ENCODE measurements around the gene NLGN2. TPM values are rescaled to one million over a fixed set of nuclear protein-coding genes. Genes with fewer than 3 reads are reported as not detected.

The NLGN2 gene
- total RNA-seq, 1 experiment from 2014 or later = 70.2 TPM

GRCh38 chr17:7439462-7440112 is 31.9 kb downstream of the NLGN2 start, which contains the start of gene FGF11:
FGF11 (plus strand) TSS chr17:7439512; CDS start chr17:7439621, 109 bp downstream.
- H3K4ac ChIP-seq (ENCODE audit: low read depth, low read length) = no peak within 1 kb of the TSS
- H3K18ac ChIP-seq (ENCODE audit: insufficient read length, low read depth, low read length) = no peak within 1 kb of the TSS
- H3K4me1 ChIP-seq (ENCODE audit: insufficient read depth, low read length) = no peaks in the 10 kb centered on the region; the same call in 1 of the 2 replicates
- H2BK5ac ChIP-seq (ENCODE audit: insufficient read length, low read length) = no peak within 1 kb of the TSS
- H3T11ph ChIP-seq (ENCODE audit: low read length) = no peak within 1 kb of the TSS
- TF ChIP-seq CTCF (conservative IDR thresholded peaks at IDR 0.05) = no peak
- peak within 1 kb of the TSS; percentile 1 for H3K27ac ChIP-seq (ENCODE audit: insufficient read length, low read depth, low read length)
- no peaks in the 10 kb centered on the region for H3K79me1 ChIP-seq (ENCODE audit: insufficient read depth, low read depth, low read length, poor library complexity, severe bottlenecking)
- H3K9me3 Mint-ChIP-seq = no peaks in the 10 kb centered on the region
- peak within 1 kb of the TSS; percentile 73 for H3K9ac ChIP-seq (ENCODE audit: extremely low read depth, insufficient read length, low read length)
- H3K27me3 ChIP-seq (ENCODE audit: insufficient read depth, low read length) = peaks cover 7% of the 10 kb centered on the region
- peak within 1 kb of the TSS; percentile 97 to 99 (median 99) for H3K27ac Mint-ChIP-seq
- H3K56ac ChIP-seq (ENCODE audit: insufficient read length, low read depth, low read length) = no peak within 1 kb of the TSS
- H3K4me1 Mint-ChIP-seq = peaks cover 34 to 42% of the 10 kb centered on the region in 2 experiments
- no peak within 1 kb of the TSS for H2BK12ac ChIP-seq (ENCODE audit: insufficient read length, low read depth, low read length)
- DNase-seq = no peak
- H4K8ac ChIP-seq (replicated peaks; ENCODE audit: insufficient read length, low read depth, low read length) = no peak within 1 kb of the TSS
- H3K23me2 ChIP-seq (ENCODE audit: insufficient read length, low read depth, low read length, poor library complexity, severe bottlenecking) = peaks cover 33% of the 10 kb centered on the region
- H3K27me3 Mint-ChIP-seq (ENCODE audit: low read depth) = peaks cover 32% of the 10 kb centered on the region
- no peak within 1 kb of the TSS for H2AFZ ChIP-seq (ENCODE audit: low read length)
- no CpG with 5 or more reads among the region's 50 CpGs for WGBS (ENCODE audit: extremely low coverage, insufficient read length, low lambda C conversion rate)
- no peak within 1 kb of the TSS for H3K14ac ChIP-seq (ENCODE audit: insufficient read depth, low read length)
- H4K20me1 ChIP-seq (ENCODE audit: control insufficient read depth, insufficient read depth, insufficient read length) = no peaks in the 10 kb centered on the region
- H3K23ac ChIP-seq (ENCODE audit: insufficient read length, low read depth, low read length) = no peak within 1 kb of the TSS
- peak within 1 kb of the TSS; percentile 60 for H3K4me2 ChIP-seq (ENCODE audit: insufficient read depth, insufficient read length, low read length)
- no peak within 1 kb of the TSS for H2BK120ac ChIP-seq (ENCODE audit: low read depth, low read length, poor library complexity, severe bottlenecking)
- H2BK20ac ChIP-seq (ENCODE audit: low read depth, low read length, poor library complexity, severe bottlenecking) = no peak within 1 kb of the TSS
- no peaks in the 10 kb centered on the region for H3K9me3 ChIP-seq (ENCODE audit: control insufficient read depth, low read depth, low read length)
- peaks cover 0 to 13% (median 2%) of the 10 kb centered on the region in 3 experiments; a peak in 3 of 7 replicates for H3K36me3 Mint-ChIP-seq (ENCODE audit: insufficient read depth in 1 of 3, low read depth in 3 of 3)
- H3K4me3 Mint-ChIP-seq = peak within 1 kb of the TSS; percentile 93 to 98
- H2AK5ac ChIP-seq (ENCODE audit: insufficient read length, low read length) = no peak within 1 kb of the TSS
- H3K79me2 ChIP-seq (ENCODE audit: insufficient read depth, low read length) = no peaks in the 10 kb centered on the region
- no peak within 1 kb of the TSS for H2BK15ac ChIP-seq (ENCODE audit: low read depth, low read length)
- H4K91ac ChIP-seq (ENCODE audit: insufficient read length, low read depth, low read length) = no peak within 1 kb of the TSS
- H4K5ac ChIP-seq (ENCODE audit: insufficient read length, low read depth, low read length) = peak within 1 kb of the TSS; percentile 53
